Measurements from ENCODE around the gene FBL.
A peak's percentile ranks its signal among the peaks of the same experiment; 100 is the strongest.

Gene FBL

DNA sequence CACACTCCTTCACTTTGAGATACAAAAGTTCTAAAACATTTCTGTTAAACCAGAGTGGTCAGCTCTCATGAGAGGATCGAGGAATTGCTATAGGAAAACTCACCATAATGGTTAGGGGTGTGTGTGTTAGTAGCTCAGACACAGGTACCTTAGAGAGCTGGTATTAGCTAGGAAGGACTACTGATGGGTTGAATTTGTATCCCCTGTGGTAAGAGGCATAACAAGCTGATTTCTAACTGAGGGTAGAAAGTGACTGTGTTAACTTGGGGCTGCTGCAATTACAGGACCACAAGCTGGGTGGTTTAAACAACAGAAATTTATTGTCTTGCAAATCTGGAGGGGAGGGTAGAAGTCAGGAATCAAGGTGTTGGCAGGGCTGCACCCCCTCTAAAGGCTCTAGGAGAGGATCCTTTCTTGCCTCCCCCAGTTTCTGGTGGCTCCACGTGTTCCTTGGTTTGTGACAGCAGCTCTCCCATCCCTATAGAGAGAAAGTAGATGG is 50.1 kb downstream of the FBL start:
- DNase-seq (ENCODE audit: low read depth in 4 of 4, low spot score in 1 of 4) = no peak

DNA sequence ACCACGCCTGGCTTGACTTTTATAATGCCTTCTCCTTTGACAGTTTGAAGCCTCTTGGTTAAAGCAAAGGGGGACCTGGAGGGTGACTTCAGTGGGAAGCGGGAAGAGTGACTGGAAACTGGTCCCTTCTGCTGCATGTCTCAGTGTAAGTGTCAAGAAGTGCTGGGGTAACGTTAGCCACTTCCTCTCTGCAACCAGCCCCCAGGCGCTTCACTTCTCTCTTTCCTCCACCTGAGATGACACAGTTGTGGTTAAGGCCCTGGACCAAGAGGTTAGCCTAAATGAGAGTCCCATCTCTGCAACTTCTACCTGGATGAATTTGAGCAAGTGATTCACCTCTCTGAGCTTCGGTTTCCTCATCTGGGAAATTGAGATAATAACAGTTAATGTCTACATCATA is 51.2 kb downstream of the FBL start:
- no peak for DNase-seq (ENCODE audit: low read depth in 4 of 4, low spot score in 1 of 4)

DNA sequence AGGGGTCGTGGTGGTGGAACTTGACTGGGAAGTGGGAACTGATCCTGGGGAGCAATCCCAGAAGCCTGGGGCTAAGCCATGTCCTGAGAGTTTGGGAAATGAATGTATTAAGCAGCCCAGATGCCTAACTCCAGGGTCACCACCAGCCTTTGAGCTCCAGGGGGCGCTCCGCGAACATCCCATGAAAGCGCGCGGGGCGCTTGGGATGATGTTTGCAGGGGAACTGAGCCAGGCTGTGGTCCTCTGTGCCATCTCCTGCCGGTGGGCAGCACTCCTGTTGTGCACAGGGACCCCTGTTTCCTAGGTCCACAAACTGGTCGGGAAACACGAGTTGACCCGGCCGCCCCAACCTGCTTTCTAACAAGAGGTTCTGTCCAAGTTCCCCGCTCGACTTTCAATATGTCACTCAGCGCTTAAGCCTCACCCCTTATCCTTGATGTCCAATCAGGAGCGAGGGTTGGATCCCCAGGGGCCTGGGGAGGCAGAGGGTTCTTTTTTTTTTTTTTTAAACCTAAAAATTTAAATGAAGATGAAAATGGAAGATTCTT is 53.1 kb downstream of the FBL start:
- DNase-seq (ENCODE audit: low read depth in 4 of 4, low spot score in 1 of 4) = peak; percentile 40 to 65 (median 51)

DNA sequence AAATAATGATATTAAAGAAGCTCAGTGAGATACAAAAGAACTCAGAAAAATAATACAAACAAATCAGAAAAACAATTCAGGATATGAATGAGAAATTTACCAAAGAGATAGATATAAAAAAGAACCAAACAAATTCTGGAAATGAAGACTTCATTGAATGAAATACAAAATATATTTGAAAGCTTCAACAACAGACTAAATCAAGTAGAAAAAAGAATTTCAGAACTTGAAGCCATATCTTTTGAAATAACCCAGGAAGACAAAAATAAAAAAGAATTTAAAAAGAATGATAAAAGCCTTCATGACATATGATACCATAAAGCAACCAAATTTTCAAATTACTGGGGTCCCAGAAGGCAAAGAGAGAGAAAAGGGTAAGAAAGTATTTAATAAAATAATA is 57.9 kb downstream of the FBL start:
- DNase-seq (ENCODE audit: low read depth in 4 of 4, low spot score in 1 of 4) = no peak
